Measurements from ENCODE around the gene NRXN3. TPM values are rescaled to one million over a fixed set of nuclear protein-coding genes. Genes with fewer than 3 reads are reported as not detected.

NRXN3 gene
- total RNA-seq, 4 donors from 2014 or later: 0.04 to 0.16 TPM; not detected in 2

- H3K4me1 ChIP-seq: peaks cover 0 to 4% of the 10 kb centered on the region in 2 donors
- no peak overlapping the region for H3K4me3 ChIP-seq
- TF ChIP-seq CTCF (IDR thresholded peaks at IDR 0.05 in 4 of 5, conservative IDR thresholded peaks at IDR 0.05 in 1 of 5) (no peak), POLR2A (IDR thresholded peaks at IDR 0.05) (no peak)
- H3K27ac ChIP-seq: no peak overlapping the region
- H3K9me3 ChIP-seq: no peaks in the 10 kb centered on the region
- DNase-seq (no peak), ATAC-seq (no peak)
- in situ Hi-C loops (cut with MboI; ENCODE audit: low sequenced_read_pairs in 4 of 4) (no loop called here), intact Hi-C loops (cut with DNase I; ENCODE audit: low total_unique reads) (no loop called here)
- no peaks in the 10 kb centered on the region for H3K36me3 ChIP-seq
- H3K27me3 ChIP-seq: no peaks in the 10 kb centered on the region
Observed at GRCh38 chr14:79581912-79582576, 1411.9 kb downstream of the NRXN3 start.

GRCh38 chr14:79583738-79584408 lies 1413.7 kb downstream of the NRXN3 start:
- Histone ChIP-seq H3K9me3 (no peaks in the 10 kb centered on the region), H3K27ac (no peak overlapping the region), H3K36me3 (no peaks in the 10 kb centered on the region), H3K4me1 (peaks cover 0 to 4% of the 10 kb centered on the region in 2 donors), H3K27me3 (no peaks in the 10 kb centered on the region), H3K4me3 (no peak overlapping the region)
- in situ Hi-C loops (cut with MboI; ENCODE audit: low sequenced_read_pairs in 4 of 4): no loop called here
- TF ChIP-seq CTCF (IDR thresholded peaks at IDR 0.05 in 4 of 5, conservative IDR thresholded peaks at IDR 0.05 in 1 of 5) (no peak), POLR2A (IDR thresholded peaks at IDR 0.05) (no peak)
- ATAC-seq (no peak), DNase-seq (no peak)
- intact Hi-C loops (cut with DNase I; ENCODE audit: low total_unique reads): no loop called here

- Histone ChIP-seq H3K4me1 (peaks cover 0 to 4% of the 10 kb centered on the region in 2 donors), H3K4me3 (no peak overlapping the region), H3K27ac (no peak overlapping the region), H3K27me3 (no peaks in the 10 kb centered on the region), H3K9me3 (no peaks in the 10 kb centered on the region), H3K36me3 (no peaks in the 10 kb centered on the region)
- TF ChIP-seq CTCF (IDR thresholded peaks at IDR 0.05 in 4 of 5, conservative IDR thresholded peaks at IDR 0.05 in 1 of 5) (no peak), POLR2A (IDR thresholded peaks at IDR 0.05) (no peak)
- in situ Hi-C loops (cut with MboI; ENCODE audit: low sequenced_read_pairs in 4 of 4): no loop called here
- no peak for ATAC-seq
- intact Hi-C loops (cut with DNase I; ENCODE audit: low total_unique reads): no loop called here
- no peak for DNase-seq
Observed at GRCh38 chr14:79584679-79585078, 1414.5 kb downstream of the NRXN3 start.

GRCh38 chr14:79585845-79586244 lies 1415.7 kb downstream of the NRXN3 start:
- no peak for ATAC-seq
- intact Hi-C loops (cut with DNase I; ENCODE audit: low total_unique reads) (no loop called here), in situ Hi-C loops (cut with MboI; ENCODE audit: low sequenced_read_pairs in 4 of 4) (no loop called here)
- Histone ChIP-seq H3K36me3 (no peaks in the 10 kb centered on the region), H3K27me3 (no peaks in the 10 kb centered on the region), H3K27ac (no peak overlapping the region), H3K4me3 (no peak overlapping the region), H3K9me3 (no peaks in the 10 kb centered on the region), H3K4me1 (peaks cover 0 to 4% of the 10 kb centered on the region in 2 donors)
- no peak for DNase-seq
- TF ChIP-seq CTCF (IDR thresholded peaks at IDR 0.05 in 4 of 5, conservative IDR thresholded peaks at IDR 0.05 in 1 of 5) (no peak), POLR2A (IDR thresholded peaks at IDR 0.05) (no peak)
